Pancreas (tissue), 10 donors: ENCODE measurements around the gene TCP11. TPM values are rescaled to one million over a fixed set of nuclear protein-coding genes. Genes with fewer than 3 reads are reported as not detected.

Experiments
- ATAC-seq, 4 donors: fragments of 200-7000 bp; cut with Tn5 transposase; one replicate each; pipeline versions ENCODE4 v1.8.0 to v1.9.1; 2020; ENCODE audit warnings: mild to moderate bottlenecking in 4 of 4, moderate library complexity in 4 of 4
- DNase-seq, 6 donors: peaks; one replicate each; pipeline ENCODE4 v3.0.0-alpha.2; 2020
- FAIRE-seq: peaks from 2 replicates; lab custom pipeline; 2012; peaks lifted over from hg19 to GRCh38; lab: Jason Lieb, UNC
- H3K27ac ChIP-seq, 4 donors: fragments of 200-600 bp; sonication (generic); 1 replicate in 3 of 4; 2 replicates in 1 of 4; pipeline versions ENCODE4 v1.5.0 to v1.8.0; 2020
- H3K27me3 ChIP-seq, 4 donors: fragments of 200-600 bp; one replicate each; pipeline ENCODE4 v1.8.0; 2021
- H3K36me3 ChIP-seq, 3 donors: fragments of 200-600 bp; sonication (generic) in 1 of 3; one replicate each; pipeline versions ENCODE4 v1.5.0 to v1.8.0; 2020 to 2021
- H3K4me1 ChIP-seq, 3 donors: fragments of 200-600 bp; one replicate each; pipeline ENCODE4 v1.8.0; 2021
- H3K4me3 ChIP-seq, 4 donors: fragments of 200-600 bp; sonication (generic) in 2 of 4; one replicate each; pipeline versions ENCODE4 v1.5.0 to v1.8.0; 2020 to 2021
- H3K9me3 ChIP-seq, 4 donors: fragments of 200-600 bp; one replicate each; pipeline ENCODE4 v1.8.0; 2021
- WGBS, 2 donors: extraction: QIAGEN DNeasy Blood & Tissue Kit; methylation state at CpG; one replicate each; pipeline ENCODE4 v1.1.7; 2013; 5-methylcytosine and 5-hydroxymethylcytosine counted together
- intact Hi-C, 3 donors: fragments of 100-400 bp; cut with DNase I; formaldehyde crosslinking; loops; one replicate each; pipeline versions ENCODE4 v1.11.1 to v1.14.2; 2022
- polyA plus RNA-seq, 2 donors: library from polyadenylated mRNA; stranded (reverse); fragments of 200-250 nt; gene quantifications; one replicate each; pipeline ENCODE4 v1.2.3, GENCODE V29; 2013
- total RNA-seq, 6 donors: library from RNA; stranded (reverse); fragmentation: NEBNext Ultra II Directional in 4 of 6; extraction: Animal tissue kit (Norgen Biotek cat#: 25700) in 4 of 6; gene quantifications; one replicate each; pipeline versions ENCODE4 v1.2.1 to v1.2.4, GENCODE V29; 2021 to 2023
- TF ChIP-seq, protein P1 (sequence below), 4 donors: fragments of 200-600 bp; sonication (generic) in 3 of 4; IDR thresholded peaks; one replicate each; pipeline versions ENCODE4 v1.5.0 to v1.8.0; 2021; ENCODE audit warnings: antibody characterized with exemption in 4 of 4
- donor health status: healthy with polysubstance abuse.
- donor health status: DM: no; HTN: no; CAD: no; lungs with moderate emphysema.
- donor health status: DM: no; HTN: no; CAD: no.
- donor health status: control.
- donor health status: control.
- donor health status: Bipolar disorder and iron deficiency.
- donor health status: DM: yes; HTN: yes; CAD: no.
- donor health status: DM: no; HTN: no; CAD: no.
- donor health status: DM: no; HTN: no; CAD: no.
- donor health status: DM: yes; HTN: yes; CAD: no.

The TCP11 gene
- total and polyA plus RNA-seq, 8 donors, result 0.14 to 0.34 TPM; not detected in 6

DNA sequence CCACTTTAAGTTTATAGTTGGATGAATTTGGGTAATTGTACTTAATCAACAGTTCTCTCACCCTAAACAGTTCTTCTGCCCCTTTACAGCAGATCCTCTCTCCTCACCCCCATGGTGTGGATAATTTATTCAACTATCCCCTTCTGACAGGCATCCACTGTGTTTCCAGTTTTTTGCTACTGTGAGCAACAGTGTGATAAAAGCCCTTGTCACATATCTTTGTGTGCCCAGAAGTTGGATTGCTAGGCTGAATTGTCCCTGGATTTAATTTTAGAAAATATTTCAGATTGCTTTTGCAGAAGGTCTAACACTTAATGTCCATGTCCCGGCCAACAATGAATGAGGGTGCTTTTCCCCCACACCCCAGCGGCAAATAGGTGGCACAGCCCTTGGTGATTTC lies 42.1 kb upstream of the TCP11 start:
- no peak for DNase-seq
- no peak for ATAC-seq
- H3K27me3 ChIP-seq, result no peaks in the 10 kb centered on the region
- H3K27ac ChIP-seq, result no peak overlapping the region
- TF ChIP-seq, protein P1, sequence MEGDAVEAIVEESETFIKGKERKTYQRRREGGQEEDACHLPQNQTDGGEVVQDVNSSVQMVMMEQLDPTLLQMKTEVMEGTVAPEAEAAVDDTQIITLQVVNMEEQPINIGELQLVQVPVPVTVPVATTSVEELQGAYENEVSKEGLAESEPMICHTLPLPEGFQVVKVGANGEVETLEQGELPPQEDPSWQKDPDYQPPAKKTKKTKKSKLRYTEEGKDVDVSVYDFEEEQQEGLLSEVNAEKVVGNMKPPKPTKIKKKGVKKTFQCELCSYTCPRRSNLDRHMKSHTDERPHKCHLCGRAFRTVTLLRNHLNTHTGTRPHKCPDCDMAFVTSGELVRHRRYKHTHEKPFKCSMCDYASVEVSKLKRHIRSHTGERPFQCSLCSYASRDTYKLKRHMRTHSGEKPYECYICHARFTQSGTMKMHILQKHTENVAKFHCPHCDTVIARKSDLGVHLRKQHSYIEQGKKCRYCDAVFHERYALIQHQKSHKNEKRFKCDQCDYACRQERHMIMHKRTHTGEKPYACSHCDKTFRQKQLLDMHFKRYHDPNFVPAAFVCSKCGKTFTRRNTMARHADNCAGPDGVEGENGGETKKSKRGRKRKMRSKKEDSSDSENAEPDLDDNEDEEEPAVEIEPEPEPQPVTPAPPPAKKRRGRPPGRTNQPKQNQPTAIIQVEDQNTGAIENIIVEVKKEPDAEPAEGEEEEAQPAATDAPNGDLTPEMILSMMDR (IDR thresholded peaks at IDR 0.05), result no peak
- intact Hi-C loops, result no loop called here
- no peaks in the 10 kb centered on the region for H3K36me3 ChIP-seq
- no peaks in the 10 kb centered on the region for H3K9me3 ChIP-seq
- peaks cover 0 to 6% (median 0%) of the 10 kb centered on the region in 3 donors for H3K4me1 ChIP-seq
- 94 to 98% methylated on average over 2 of the region's 2 CpGs for WGBS, 2 donors
- H3K4me3 ChIP-seq, result no peak overlapping the region
- no peak for FAIRE-seq

DNA sequence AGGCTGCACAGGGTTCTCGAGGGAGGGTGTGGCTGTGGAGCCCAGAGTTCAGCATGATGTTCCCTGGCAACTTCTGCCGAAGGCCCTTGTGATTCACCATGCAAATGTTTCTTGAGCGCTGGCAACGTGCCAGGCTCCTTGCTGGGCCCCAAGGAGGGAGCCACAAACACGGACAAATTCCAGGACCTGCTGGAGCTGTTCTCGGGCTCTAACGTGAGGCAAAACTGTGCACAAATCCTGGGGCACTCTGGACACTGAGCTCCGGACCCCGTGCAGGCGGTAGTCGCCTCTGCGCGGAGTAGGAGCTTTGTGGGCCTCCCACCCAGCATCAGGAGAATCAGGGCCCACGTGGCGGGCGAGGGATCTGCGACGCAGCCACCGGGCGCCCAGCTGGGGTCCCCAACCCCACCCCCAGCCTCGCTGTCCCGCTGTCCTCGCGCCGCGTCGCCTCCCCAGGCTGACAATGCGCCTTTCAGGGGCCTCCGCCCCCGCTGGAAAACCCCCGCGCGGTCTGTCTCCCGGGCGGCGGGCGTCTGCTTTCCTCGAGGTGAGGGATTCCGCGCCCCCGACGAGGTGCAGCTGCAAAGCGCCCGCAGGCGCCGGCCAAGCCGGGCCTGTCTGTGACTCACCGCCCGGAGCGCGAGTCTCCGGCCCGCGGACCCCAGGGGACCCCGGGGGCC lies 40.9 kb upstream of the TCP11 start:
- DNase-seq (peak in 3 of 6 donors; percentile 22 to 61 (median 60)), ATAC-seq (peak in 3 of 4 donors; percentile 45 to 62 (median 57)), FAIRE-seq (no peak)
- Histone ChIP-seq H3K27me3 (no peaks in the 10 kb centered on the region), H3K4me3 (no peak overlapping the region), H3K4me1 (peaks cover 0 to 6% (median 0%) of the 10 kb centered on the region in 3 donors), H3K9me3 (no peaks in the 10 kb centered on the region), H3K27ac (no peak overlapping the region), H3K36me3 (no peaks in the 10 kb centered on the region)
- 39 to 45% methylated on average over 44 to 55 of the region's 55 CpGs for WGBS, 2 donors
- intact Hi-C loops, result no loop called here
- TF ChIP-seq, protein P1 (IDR thresholded peaks at IDR 0.05), result no peak

DNA sequence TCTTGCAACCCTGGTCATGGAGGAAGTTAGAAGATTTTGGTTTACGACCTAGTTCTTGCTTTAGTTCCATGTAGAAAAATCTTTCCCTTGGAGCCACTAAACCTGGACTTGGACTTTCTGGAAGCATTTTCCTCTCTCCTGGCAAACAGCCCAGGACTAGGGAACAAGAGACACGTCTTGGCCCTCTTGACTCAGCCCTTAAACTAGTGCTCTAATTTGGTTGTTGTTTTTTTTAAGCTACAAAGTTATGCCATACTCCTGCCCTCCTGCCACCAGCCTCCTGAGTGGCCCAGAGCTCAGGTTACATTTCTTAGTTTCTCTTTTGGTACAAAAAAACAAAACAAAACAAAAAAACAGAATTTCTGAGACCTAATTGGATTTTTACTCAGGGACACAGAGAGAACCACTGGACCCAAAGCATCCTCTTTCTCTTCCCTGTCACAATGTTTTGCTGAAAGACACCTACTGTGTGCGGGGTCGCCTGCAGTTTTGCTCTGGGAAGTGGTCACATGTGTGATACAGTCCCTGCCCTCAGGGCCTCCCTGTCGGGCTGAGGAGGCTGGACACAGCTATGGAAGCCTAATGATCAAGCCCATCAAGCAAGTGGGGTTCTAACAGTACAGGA lies 40.3 kb upstream of the TCP11 start:
- no peak overlapping the region for H3K4me3 ChIP-seq

DNA sequence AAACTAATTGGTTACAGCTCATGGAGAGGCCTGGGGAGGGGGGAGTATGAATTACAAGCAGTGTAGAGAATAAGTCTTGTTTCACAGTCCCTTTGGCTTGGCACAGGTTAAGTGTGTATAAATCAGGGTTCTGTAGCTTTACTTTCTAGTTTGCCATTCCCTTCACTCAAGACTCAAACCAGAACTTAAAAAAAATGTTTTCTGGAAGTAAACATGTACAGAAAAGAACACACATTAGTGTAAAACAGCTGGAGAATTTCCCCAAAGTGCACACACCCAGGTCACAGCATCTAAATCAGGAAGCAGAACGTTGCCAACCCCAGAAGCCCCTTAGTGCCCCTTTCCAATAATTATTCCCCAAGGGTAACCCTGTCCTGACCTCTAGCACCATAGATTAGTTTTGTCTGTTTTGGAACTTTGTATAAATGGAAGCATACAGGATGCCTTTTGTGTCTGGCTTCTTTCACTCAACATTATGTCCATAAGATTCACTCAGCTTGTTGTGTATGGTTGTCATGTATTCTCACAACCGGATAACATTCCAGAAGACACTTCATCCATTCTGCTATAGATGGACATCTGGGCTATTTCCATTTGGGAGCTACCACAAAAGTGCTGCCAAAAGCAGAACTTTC lies 38.9 kb upstream of the TCP11 start:
- WGBS, 2 donors, result 53 to 59% methylated on average over 2 of the region's 2 CpGs
- no peak overlapping the region for H3K27ac ChIP-seq

More for the DNA sequence above, 40.3 kb upstream of the TCP11 start:
- intact Hi-C loops, result no loop called here
- WGBS, 2 donors, result 55 to 63% methylated on average over 5 of the region's 5 CpGs
- H3K27me3 ChIP-seq, result no peaks in the 10 kb centered on the region
- TF ChIP-seq, protein P1 (IDR thresholded peaks at IDR 0.05), result no peak
- peaks cover 0 to 6% (median 0%) of the 10 kb centered on the region in 3 donors for H3K4me1 ChIP-seq
- H3K9me3 ChIP-seq, result no peaks in the 10 kb centered on the region
- no peaks in the 10 kb centered on the region for H3K36me3 ChIP-seq
- FAIRE-seq (no peak), ATAC-seq (peak in 1 of 4 donors; percentile 28), DNase-seq (no peak)
- H3K27ac ChIP-seq, result no peak overlapping the region

More for the DNA sequence above, 38.9 kb upstream of the TCP11 start:
- no peak overlapping the region for H3K4me3 ChIP-seq
- no peaks in the 10 kb centered on the region for H3K27me3 ChIP-seq
- no peaks in the 10 kb centered on the region for H3K9me3 ChIP-seq
- intact Hi-C loops, result no loop called here
- no peak for DNase-seq
- TF ChIP-seq, protein P1 (IDR thresholded peaks at IDR 0.05), result no peak
- ATAC-seq, result no peak
- no peaks in the 10 kb centered on the region for H3K4me1 ChIP-seq
- no peak for FAIRE-seq
- no peaks in the 10 kb centered on the region for H3K36me3 ChIP-seq
